Stimulated activated CD4-positive, alpha-beta T cell treated with anti-CD3 and anti-CD28 coated beads, Interleukin-15, amount 100 ng/mL, for 48 hours (primary cell): ENCODE measurements around the gene CCDC106.

Source experiments
- DNase-seq, 2 donors: peaks; one replicate each; pipeline ENCODE4 v3.0.0-alpha.2; 2020; ENCODE audit warnings: low read depth in 2 of 2

CCDC106 gene

GRCh38 chr19:55647732-55648584 is at the start of gene CCDC106:
TSS of gene CCDC106 (plus strand) at chr19:55648212. CDS start at chr19:55649047, 835 bp downstream.
- no peak for DNase-seq

DNA sequence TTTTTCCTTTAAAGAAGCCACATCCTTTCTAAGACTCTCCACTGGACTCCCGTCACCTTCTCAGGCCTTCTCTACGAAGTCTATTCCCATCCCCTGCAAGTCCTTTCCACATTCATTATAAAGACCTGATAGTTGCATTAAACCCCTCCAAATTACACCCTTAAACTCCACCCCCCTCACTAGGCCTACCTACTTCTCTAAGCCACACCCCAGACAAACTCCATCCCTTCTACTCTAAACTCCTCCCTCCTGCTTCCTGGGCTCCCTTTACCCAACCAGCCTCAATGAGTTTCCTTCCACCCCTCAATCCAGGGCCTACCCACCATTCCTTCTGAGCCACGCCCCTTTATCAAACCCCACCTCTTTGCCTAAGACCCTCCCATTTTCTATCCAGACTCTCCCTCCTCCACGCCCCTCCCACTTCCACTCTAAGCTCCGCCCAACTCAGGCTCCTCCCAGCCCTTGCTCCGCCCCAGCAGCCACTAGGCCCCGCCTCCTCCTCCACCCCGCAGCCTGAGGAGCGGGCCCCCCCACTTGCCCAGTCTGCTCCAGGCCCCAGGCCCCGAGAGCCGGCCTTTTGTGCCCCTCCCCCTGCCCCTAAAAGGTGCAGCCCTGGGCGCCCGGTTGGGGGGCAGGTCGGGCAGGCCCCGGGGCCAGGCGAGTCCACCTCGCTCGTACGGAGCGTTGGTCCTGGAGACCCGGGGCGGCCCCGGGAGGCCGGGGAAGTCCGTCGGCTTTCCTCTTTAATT is 49.1 kb upstream of the CCDC106 start:
- peak; percentile 91 to 95 for DNase-seq

GRCh38 chr19:55599468-55599841 is 48.6 kb upstream of the CCDC106 start, which contains the start of gene FIZ1:
TSS of gene FIZ1 (minus strand) at chr19:55599517. CDS start at chr19:55597865, 1,652 bp downstream.
- DNase-seq = peak; percentile 95

DNA sequence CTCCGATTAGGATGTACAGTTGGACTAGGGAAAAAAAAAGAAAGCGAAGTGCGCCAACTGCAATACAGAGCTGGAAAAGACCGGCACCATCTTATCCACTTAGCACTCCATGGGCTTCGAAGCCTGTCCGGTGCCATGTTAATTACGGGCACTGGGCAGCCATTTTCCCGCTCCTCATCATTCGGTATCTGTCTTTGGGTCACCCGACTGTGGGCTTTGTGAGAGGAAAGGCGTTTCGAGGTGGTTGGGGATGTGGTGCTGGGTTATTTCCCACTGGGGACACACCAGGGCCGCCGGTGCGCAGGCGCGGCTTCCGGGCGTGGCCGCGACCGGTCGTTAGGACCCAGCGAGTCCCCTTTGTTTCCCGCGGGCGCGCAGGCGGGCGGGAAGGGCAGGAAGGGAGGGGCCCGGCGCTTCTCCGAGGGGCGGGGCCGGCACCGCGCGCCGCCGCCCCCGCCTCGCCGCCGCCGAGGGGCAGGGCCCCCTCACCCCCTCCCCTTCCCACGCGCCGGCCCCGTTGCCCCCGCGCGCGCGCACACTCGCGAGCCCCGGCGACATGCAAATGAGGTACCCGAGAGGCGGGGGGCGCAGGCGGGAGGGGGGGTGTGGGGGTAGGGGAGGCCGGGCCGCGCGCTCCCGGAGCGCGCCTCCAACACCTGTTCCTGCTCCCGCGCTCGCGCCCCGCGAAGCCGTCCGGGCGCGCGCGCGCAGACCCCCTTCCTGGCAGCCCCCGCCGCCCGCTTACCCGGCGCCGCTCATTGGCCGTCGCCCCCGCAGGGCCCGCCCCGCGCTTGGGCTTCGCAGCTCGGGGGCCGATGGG is 48.0 kb upstream of the CCDC106 start, which contains the start of gene ZNF524:
ZNF524 (plus strand) TSS at position 447 of the 820 bp plus-strand sequence. CDS start 1,825 bp downstream, outside the sequence.
- DNase-seq = peak; percentile 74 to 78

DNA sequence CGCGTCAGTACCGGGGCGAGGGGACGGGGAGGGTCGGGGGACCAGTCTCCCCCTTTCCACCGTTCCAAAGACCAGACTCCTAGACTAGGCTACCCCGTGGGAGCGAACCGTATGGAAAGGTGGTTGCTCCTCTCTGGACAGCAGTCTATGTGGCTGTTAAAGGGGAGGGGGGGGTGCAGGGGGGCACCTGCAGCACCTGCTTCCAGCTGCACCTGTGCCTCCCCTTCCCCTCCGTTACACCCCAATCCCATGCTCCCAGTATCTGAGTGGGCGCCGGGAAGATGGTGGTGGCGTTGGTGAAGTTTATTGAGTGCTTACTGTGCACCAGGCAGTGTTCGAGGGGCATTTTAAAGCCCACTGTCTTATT is 47.4 kb upstream of the CCDC106 start:
- no peak for DNase-seq

- DNase-seq = no peak
Measured at GRCh38 chr19:55601084-55601483, 46.9 kb upstream of the CCDC106 start.

DNA sequence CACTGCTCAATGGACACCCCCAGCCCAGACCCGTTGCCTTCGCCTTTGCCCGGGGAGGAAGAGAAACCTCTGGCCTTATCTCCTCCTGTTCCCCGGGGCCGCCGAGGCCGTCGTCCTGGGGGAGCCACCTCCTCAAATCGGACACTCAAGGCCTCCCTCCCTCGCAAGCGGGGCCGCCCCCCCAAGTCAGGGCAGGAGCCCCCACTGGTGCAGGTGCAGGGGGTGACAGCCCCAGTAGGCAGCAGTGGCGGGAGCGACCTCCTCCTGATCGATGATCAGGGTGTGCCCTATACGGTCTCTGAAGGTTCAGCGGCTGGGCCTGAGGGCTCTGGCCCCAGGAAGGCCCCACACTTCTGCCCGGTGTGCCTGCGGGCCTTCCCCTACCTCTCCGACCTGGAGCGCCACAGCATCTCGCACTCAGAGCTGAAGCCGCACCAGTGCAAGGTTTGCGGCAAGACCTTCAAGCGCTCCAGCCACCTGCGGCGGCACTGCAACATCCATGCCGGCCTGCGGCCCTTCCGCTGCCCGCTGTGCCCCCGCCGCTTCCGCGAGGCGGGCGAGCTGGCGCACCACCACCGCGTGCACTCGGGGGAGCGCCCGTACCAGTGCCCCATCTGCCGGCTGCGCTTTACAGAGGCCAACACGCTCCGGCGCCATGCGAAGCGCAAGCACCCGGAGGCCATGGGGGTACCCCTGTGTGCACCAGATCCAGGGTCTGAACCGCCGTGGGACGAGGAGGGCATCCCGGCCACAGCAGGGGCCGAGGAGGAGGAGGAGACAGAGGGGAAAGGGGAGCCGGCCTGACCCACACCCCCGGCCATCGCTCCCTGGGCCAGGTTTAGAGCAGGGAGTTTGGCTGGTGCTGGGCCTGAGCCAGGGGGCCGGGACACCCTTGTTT is 45.7 kb upstream of the CCDC106 start:
- DNase-seq = no peak

DNA sequence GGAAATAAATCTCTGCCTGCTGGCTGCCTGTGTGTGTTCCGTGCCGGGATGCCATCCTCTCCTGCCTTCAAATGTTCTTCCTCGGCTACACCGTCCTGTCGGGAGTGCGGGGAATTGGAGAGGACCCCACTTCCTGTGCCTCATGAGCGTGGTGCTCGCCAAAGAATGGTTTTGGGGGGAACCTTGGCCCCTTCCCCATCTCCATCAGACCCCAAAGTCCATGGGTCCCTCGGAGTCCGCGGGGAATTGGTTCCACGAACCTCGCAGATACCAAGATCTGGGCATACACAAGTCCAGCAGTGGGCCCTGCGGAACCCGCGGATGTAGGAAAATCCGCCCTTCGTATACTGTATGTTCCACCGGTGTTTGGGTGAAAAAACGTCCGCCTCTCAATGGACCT is 44.9 kb upstream of the CCDC106 start:
- DNase-seq = no peak

GRCh38 chr19:55603581-55604292 is 44.3 kb upstream of the CCDC106 start:
- DNase-seq = no peak

DNA sequence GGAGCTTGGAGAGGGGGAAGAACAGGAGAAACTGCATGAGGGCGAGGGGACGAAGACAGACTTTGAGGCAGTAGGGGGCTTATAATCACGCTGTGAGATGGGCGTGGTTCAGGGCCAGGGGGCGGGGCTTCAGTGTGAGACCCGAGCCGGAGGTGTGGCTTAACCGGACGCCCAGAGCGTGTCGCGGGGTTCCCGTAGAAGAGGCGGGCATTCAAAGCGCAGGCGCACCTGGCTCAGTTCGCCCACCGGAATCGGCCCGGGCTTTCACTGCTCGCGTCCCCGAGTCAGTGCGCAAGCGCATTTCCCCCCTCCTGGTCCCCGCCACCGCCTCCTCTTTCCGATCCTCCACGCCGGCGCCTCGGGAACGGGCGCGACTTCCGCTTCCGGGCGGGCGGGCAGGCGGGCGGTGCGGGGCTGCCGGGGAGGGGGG is 42.8 kb upstream of the CCDC106 start:
- peak; percentile 98 for DNase-seq

DNA sequence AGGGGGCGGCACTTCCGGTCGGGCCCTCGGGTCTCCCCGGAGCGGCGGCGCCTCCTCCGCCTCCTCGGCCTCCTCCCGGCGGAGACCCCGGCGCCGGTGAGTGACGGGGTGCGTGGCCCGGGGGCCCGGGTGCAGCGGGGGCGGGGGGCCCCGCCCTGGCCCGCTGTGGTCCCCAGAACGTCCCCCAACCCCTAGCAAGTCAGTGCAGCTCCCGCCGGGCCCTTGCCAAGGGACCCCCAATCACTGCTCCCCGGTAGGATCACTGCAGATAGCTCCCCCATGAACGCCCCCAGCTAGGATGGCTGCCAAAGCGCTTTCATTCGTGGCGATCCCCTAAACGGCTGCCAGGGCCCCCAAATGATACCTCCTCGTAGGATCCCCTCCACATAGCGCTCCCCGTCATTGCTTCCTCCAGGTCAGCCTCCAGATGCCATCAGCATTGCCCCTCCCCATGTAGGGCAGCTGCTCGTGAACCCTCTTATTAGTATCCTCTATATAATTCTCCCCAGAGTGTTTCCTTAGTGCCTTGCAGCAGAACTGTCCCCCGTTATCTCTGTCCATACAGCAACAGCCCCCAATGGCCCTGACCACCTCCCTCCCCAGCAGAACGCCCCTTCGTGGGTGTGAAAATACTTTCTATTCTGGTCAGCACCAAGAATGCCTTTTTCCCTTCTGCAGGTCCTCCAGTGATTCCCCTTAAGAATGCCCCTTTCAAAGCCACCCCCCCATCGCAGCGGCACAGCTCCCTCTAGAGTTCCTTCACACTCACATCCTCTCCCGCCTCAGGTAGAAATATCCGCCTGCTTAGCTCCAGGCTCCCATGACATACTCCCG is 42.2 kb upstream of the CCDC106 start, which contains the start of gene ZNF865:
ZNF865 (plus strand) TSS at position 11 of the 834 bp plus-strand sequence. CDS start 7,972 bp downstream, outside the sequence.
- peak; percentile 53 to 57 for DNase-seq

DNA sequence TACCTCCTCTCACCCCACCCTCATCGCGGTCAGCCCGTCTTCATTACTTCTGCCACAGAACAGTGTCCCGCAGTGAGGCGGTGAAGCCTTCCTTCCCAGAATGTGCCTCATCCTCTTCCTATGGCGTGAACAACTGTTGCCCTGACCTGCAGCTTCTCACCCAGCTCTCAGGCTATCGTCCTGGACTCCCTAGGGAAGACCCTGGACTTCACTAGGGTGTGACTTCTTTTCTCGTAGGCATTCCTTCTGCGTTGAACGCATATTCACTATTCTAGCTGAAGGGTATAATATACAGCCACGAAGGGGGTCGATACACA is 41.6 kb upstream of the CCDC106 start:
- no peak for DNase-seq

GRCh38 chr19:55606817-55607216 is 41.2 kb upstream of the CCDC106 start:
- no peak for DNase-seq

- no peak for DNase-seq
Measured at GRCh38 chr19:55609326-55609725, 38.7 kb upstream of the CCDC106 start.

GRCh38 chr19:55611300-55611982 is 36.6 kb upstream of the CCDC106 start:
- DNase-seq = no peak

GRCh38 chr19:55611983-55612645 is 35.9 kb upstream of the CCDC106 start:
- no peak for DNase-seq

DNA sequence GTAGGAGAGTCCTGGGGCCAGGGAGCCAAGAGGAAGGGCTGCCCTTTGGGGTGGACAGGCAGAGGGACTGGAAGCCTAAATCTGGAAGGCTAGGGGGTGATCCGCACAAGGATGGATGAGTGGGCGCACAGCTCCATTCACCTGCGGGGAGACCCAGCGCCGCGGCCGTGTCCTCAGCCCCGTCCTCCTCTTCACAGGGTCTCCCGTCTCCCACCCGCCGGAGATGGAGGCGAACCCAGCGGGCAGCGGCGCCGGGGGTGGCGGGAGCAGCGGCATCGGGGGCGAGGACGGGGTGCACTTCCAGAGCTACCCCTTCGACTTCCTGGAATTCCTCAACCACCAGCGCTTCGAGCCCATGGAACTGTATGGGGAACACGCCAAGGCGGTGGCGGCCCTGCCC is 34.6 kb upstream of the CCDC106 start:
- no peak for DNase-seq
